NCI-H774 (cell line): ENCODE measurements around the gene TAOK2.

Experiments used
- DNase-seq: peaks from one replicate; lab custom pipeline; 2025; lab: John Stamatoyannopoulos, UW

TAOK2 gene

GRCh38 chr16:29988346-29989075 is 14.8 kb downstream of the TAOK2 start:
- no peak for DNase-seq

- no peak for DNase-seq
Observed at GRCh38 chr16:29989111-29989858, 15.6 kb downstream of the TAOK2 start.

- DNase-seq = no peak
Observed at GRCh38 chr16:29990034-29990433, 16.4 kb downstream of the TAOK2 start.

- no peak for DNase-seq
Observed at GRCh38 chr16:29990883-29991570, 17.4 kb downstream of the TAOK2 start.

- no peak for DNase-seq
Observed at GRCh38 chr16:29991571-29991904, 17.9 kb downstream of the TAOK2 start.

- DNase-seq = no peak
Observed at GRCh38 chr16:29992344-29992967, 18.8 kb downstream of the TAOK2 start.

- no peak for DNase-seq
Observed at GRCh38 chr16:29993191-29993902, 19.7 kb downstream of the TAOK2 start.

- DNase-seq = no peak
Observed at GRCh38 chr16:29993903-29994599, 20.4 kb downstream of the TAOK2 start.

- DNase-seq = no peak
Observed at GRCh38 chr16:29994600-29995323, 21.1 kb downstream of the TAOK2 start.

- peak; percentile 79 for DNase-seq
Observed at GRCh38 chr16:29995324-29995910, 21.7 kb downstream of the TAOK2 start, which contains the start of gene HIRIP3. Gene HIRIP3 (minus strand): TSS chr16:29995617. CDS start chr16:29995605, 12 bp downstream.

GRCh38 chr16:29995911-29996765 is 22.5 kb downstream of the TAOK2 start, which contains the start of gene INO80E:
Gene INO80E (plus strand): TSS chr16:29996241. CDS start chr16:29996311, 70 bp downstream.
- DNase-seq = peak; percentile 97

GRCh38 chr16:29996766-29997250 is 23.1 kb downstream of the TAOK2 start:
- no peak for DNase-seq

- no peak for DNase-seq
Observed at GRCh38 chr16:29999605-30000004, 25.9 kb downstream of the TAOK2 start.

- no peak for DNase-seq
Observed at GRCh38 chr16:30000735-30001631, 27.3 kb downstream of the TAOK2 start.

- no peak for DNase-seq
Observed at GRCh38 chr16:30002614-30003346, 29.1 kb downstream of the TAOK2 start.

- no peak for DNase-seq
Observed at GRCh38 chr16:30003670-30004423, 30.2 kb downstream of the TAOK2 start.
